IPS-NIHi11 (cell line): ENCODE data around the gene PIEZO1.

ENCODE experiments used
- DNase-seq: peaks from one replicate; pipeline ENCODE4 v3.0.0; 2012; ENCODE audit warnings: mixed read lengths, low spot score

The PIEZO1 gene

GRCh38 chr16:88701581-88702370 lies 83.2 kb downstream of the PIEZO1 start:
- no peak for DNase-seq

GRCh38 chr16:88700636-88701482 lies 84.2 kb downstream of the PIEZO1 start:
- DNase-seq = no peak

GRCh38 chr16:88700322-88700635 lies 84.7 kb downstream of the PIEZO1 start:
- no peak for DNase-seq

- DNase-seq = no peak
Observed at GRCh38 chr16:88699180-88699579, 85.8 kb downstream of the PIEZO1 start.

GRCh38 chr16:88698646-88699045 lies 86.4 kb downstream of the PIEZO1 start:
- no peak for DNase-seq

- DNase-seq = peak; percentile 78
Observed at GRCh38 chr16:88697831-88698615, 87.0 kb downstream of the PIEZO1 start.

- no peak for DNase-seq
Observed at GRCh38 chr16:88697116-88697830, 87.7 kb downstream of the PIEZO1 start.

GRCh38 chr16:88696441-88696840 lies 88.6 kb downstream of the PIEZO1 start:
- no peak for DNase-seq

- no peak for DNase-seq
Observed at GRCh38 chr16:88695753-88696152, 89.3 kb downstream of the PIEZO1 start.

GRCh38 chr16:88695218-88695617 lies 89.8 kb downstream of the PIEZO1 start:
- DNase-seq = no peak

- DNase-seq = no peak
Observed at GRCh38 chr16:88694221-88695087, 90.6 kb downstream of the PIEZO1 start.

- DNase-seq = no peak
Observed at GRCh38 chr16:88693420-88694177, 91.4 kb downstream of the PIEZO1 start.

GRCh38 chr16:88692861-88693260 lies 92.2 kb downstream of the PIEZO1 start:
- DNase-seq = no peak

- no peak for DNase-seq
Observed at GRCh38 chr16:88691924-88692560, 93.0 kb downstream of the PIEZO1 start.

GRCh38 chr16:88691129-88691813 lies 93.7 kb downstream of the PIEZO1 start:
- DNase-seq = no peak

- no peak for DNase-seq
Observed at GRCh38 chr16:88690341-88691128, 94.5 kb downstream of the PIEZO1 start.

- DNase-seq = peak; percentile 69
Observed at GRCh38 chr16:88688013-88688778, 96.8 kb downstream of the PIEZO1 start.

- no peak for DNase-seq
Observed at GRCh38 chr16:88687676-88688012, 97.4 kb downstream of the PIEZO1 start.
